DOHH2 (cell line): Measurements from ENCODE around the gene POLR3GL.

Experiments used
- H3F3A ChIP-seq: fragments of 200-600 bp; sonication (generic), shearing (Covaris generic); 2 replicates; pipeline ENCODE4 v1.6.0; 2016; ENCODE audit warnings: antibody characterized with exemption, mild to moderate bottlenecking; ENCODE audit not compliant: control insufficient read depth, insufficient read depth
- H3K27ac ChIP-seq: fragments of 200-600 bp; sonication (generic); 2 replicates; pipeline ENCODE4 v1.5.1; 2014; ENCODE audit warnings: low read depth, mild to moderate bottlenecking, low read length, moderate library complexity
- H3K27me3 ChIP-seq: fragments of 200-600 bp; sonication (generic); 2 replicates; pipeline ENCODE4 v1.6.1; 2014; ENCODE audit warnings: mild to moderate bottlenecking, low read length, mixed read lengths; ENCODE audit not compliant: control insufficient read depth
- H3K36me3 ChIP-seq: fragments of 200-600 bp; sonication (generic); 2 replicates; pipeline ENCODE4 v1.6.1; 2014; ENCODE audit warnings: mild to moderate bottlenecking, low read length, moderate library complexity, mixed read lengths; ENCODE audit not compliant: control insufficient read depth
- H3K4me1 ChIP-seq: fragments of 200-600 bp; sonication (generic); 2 replicates; pipeline ENCODE4 v1.6.1; 2014; ENCODE audit warnings: mild to moderate bottlenecking, low read length, mixed read lengths; ENCODE audit not compliant: control insufficient read depth
- H3K4me2 ChIP-seq: fragments of 200-600 bp; sonication (generic); 2 replicates; pipeline ENCODE4 v1.6.0; 2014; ENCODE audit warnings: mild to moderate bottlenecking, low read length, moderate library complexity
- H3K4me3 ChIP-seq: fragments of 200-600 bp; sonication (generic); 2 replicates; pipeline ENCODE4 v1.5.1; 2014; ENCODE audit warnings: mild to moderate bottlenecking, low read length, mixed read lengths
- H3K79me2 ChIP-seq: fragments of 200-600 bp; sonication (generic); 2 replicates; pipeline ENCODE4 v1.6.1; 2014; ENCODE audit warnings: mild to moderate bottlenecking, low read length, mixed read lengths; ENCODE audit not compliant: control insufficient read depth
- H3K9me2 ChIP-seq: fragments of 200-600 bp; sonication (generic); replicated peaks from 2 replicates; pipeline ENCODE4 v1.6.1; 2014; ENCODE audit warnings: mild to moderate bottlenecking, low read length, mixed read lengths; ENCODE audit not compliant: control insufficient read depth
- H3K9me3 ChIP-seq: fragments of 200-600 bp; sonication (generic); 2 replicates; pipeline ENCODE4 v1.6.1; 2014; ENCODE audit warnings: antibody characterized with exemption, low read length, mixed read lengths; ENCODE audit not compliant: control insufficient read depth, insufficient read depth
- H4K20me1 ChIP-seq: fragments of 200-600 bp; sonication (generic); 2 replicates; pipeline ENCODE4 v1.6.0; 2014; ENCODE audit warnings: low read depth, mild to moderate bottlenecking, antibody characterized with exemption, low read length, moderate library complexity; ENCODE audit not compliant: control insufficient read depth, insufficient read depth
- EZH2phosphoT487 ChIP-seq: fragments of 200-600 bp; sonication (generic); IDR thresholded peaks from 2 replicates; pipeline ENCODE4 v1.6.1; 2017; ENCODE audit warnings: borderline replicate concordance, mild to moderate bottlenecking, antibody characterized with exemption, low read length, moderate library complexity, mixed read lengths
- TF ChIP-seq, protein P1 (sequence below): fragments of 200-600 bp; sonication (generic); IDR thresholded peaks from one replicate; pipeline ENCODE4 v1.5.1; 2014; ENCODE audit warnings: antibody characterized with exemption, mild to moderate bottlenecking, low read depth, low read length; ENCODE audit not compliant: poor library complexity, severe bottlenecking

The POLR3GL gene

DNA sequence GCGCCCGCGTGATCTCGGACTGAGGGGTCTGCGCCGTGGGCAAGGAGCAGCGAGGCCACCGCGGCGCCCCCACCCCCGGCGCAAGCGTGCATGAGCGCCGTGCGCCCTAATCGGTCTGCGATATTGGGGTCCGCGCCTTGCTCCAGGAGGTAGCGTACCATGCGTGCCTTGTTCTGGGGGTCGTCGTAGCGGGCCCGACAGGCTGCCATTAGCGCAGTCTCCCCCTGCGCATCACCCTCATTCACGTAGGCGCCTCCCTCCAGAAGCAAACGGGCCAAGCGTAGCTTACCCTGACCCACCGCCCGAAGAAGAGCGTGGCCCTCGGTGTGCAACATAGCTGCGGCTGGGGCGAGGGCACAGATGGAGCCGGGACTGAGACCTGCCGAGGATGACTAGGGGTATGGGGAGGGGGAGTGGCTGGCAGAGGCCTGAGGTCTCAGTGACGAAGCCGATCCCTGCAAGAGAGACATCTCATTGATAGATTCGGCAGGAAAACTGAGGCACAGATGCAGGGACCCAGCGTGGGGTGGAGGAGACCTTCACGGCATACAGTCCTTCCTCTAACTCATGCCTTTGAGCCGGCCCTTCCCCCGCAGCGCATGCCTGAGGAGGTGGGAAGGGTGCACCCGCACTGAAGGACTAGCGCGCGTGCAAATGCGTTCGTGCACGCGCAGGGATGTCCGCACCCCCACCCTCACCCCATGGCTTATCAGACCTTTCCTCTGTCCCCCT, 2.9 kb upstream of the POLR3GL start:
- H3K27me3 ChIP-seq: no peaks in the 10 kb centered on the region

DNA sequence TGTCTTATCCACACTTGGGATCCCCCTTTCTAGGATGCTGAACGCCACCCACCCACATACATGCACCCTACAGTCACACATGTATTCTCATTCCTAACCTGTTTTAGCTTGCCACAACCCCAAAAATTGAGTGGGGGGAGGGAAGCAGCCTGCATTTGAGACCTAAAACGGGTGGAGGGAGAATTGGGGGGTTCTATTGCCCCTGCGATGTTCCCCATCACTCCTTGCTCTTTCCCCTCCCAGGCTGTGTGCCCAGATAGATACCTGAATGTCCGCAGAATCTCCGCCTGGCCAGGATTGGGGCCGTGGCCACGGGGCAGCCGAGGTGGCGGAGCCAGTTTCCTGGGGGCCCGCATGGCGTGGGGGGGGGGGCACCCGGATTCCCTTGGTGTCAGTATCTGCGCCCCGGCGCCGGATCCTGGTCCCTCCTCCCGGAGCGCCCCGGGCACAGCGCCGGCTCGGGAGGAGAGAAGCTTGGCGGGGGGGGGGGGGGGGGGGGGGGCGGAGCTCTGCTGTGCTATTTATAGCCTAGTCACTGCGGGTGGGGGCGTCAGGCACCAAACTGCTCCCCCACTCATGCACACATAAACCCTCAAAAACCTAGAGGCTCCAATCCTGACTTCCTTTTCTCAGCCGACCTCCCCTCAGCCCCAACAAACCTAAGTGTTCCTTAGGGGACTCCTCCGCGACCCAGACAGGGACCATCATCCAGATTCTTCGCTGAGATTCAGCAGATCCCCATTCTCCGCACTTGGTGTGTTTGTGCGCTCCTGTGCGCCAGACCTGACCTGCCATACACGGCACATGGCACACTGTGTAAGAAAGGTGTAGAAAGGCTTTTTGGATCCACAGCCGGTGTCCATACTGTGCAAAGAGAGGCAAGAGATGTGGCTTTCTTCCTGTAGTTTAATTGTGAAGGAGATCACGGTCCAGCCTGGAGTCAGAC, 2.1 kb upstream of the POLR3GL start:
- Histone ChIP-seq H3K27ac (peak overlapping the region; percentile 66), H3F3A (peaks cover 28% of the 10 kb centered on the region), H3K4me3 (peak overlapping the region; percentile 81), H3K9me3 (no peaks in the 10 kb centered on the region), H3K79me2 (peaks cover 25% of the 10 kb centered on the region), H3K36me3 (peaks cover 3% of the 10 kb centered on the region), H4K20me1 (no peaks in the 10 kb centered on the region), H3K9me2 (no peaks in the 10 kb centered on the region), H3K4me2 (peak overlapping the region; percentile 98), H3K27me3 (no peaks in the 10 kb centered on the region), H3K4me1 (peaks cover 66% of the 10 kb centered on the region)
- no peak for TF ChIP-seq EZH2phosphoT487
- TF ChIP-seq, protein P1, sequence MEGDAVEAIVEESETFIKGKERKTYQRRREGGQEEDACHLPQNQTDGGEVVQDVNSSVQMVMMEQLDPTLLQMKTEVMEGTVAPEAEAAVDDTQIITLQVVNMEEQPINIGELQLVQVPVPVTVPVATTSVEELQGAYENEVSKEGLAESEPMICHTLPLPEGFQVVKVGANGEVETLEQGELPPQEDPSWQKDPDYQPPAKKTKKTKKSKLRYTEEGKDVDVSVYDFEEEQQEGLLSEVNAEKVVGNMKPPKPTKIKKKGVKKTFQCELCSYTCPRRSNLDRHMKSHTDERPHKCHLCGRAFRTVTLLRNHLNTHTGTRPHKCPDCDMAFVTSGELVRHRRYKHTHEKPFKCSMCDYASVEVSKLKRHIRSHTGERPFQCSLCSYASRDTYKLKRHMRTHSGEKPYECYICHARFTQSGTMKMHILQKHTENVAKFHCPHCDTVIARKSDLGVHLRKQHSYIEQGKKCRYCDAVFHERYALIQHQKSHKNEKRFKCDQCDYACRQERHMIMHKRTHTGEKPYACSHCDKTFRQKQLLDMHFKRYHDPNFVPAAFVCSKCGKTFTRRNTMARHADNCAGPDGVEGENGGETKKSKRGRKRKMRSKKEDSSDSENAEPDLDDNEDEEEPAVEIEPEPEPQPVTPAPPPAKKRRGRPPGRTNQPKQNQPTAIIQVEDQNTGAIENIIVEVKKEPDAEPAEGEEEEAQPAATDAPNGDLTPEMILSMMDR: no peak

More for the DNA sequence above, 2.9 kb upstream of the POLR3GL start:
- H3K9me2 ChIP-seq: no peaks in the 10 kb centered on the region
- no peak overlapping the region for H3K27ac ChIP-seq
- peaks cover 31% of the 10 kb centered on the region for H3K79me2 ChIP-seq
- H3K36me3 ChIP-seq: peaks cover 4% of the 10 kb centered on the region; the same call in 1 of the 2 replicates
- TF ChIP-seq, protein P1: no peak
- no peak for TF ChIP-seq EZH2phosphoT487
- peaks cover 28% of the 10 kb centered on the region for H3F3A ChIP-seq
- H4K20me1 ChIP-seq: no peaks in the 10 kb centered on the region
- H3K9me3 ChIP-seq: no peaks in the 10 kb centered on the region
- peaks cover 72% of the 10 kb centered on the region for H3K4me1 ChIP-seq
- peak overlapping the region; percentile 81 for H3K4me3 ChIP-seq
- H3K4me2 ChIP-seq: peak overlapping the region; percentile 98

DNA sequence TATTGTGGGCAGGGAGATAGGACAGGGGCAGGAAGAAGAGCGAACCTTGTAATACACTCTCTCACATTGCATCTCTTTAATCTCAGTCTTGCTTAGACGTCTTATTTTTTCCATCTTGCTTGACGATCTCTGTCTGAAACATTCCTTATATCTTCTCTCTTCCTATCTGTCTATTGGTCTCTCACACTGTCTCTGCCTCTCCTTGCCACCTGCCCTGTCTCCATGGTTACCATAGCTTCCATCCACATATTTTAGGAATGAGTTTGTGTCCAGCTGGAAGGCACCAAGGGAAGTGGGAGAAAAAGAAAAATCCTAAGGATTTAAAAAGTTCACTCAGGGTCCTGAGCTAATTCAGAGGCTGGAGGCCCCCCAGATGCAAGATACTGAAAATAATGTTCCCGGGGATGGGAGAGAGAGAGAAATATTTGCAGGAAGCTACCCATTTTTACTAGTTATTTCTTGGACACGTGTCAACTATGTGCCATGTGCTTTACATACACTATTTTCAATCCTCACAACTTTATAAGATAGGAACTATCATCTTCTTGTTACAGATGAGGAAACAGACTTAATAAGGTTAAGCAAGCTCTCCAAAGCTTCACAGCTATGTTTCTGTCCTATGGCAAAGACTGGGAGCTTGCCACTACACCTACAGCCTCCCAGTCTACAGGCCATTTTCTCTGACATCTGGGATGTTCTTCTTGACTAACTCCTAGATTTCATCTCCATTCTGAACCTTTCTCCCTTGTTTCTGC, 1.0 kb upstream of the POLR3GL start:
- Histone ChIP-seq H3K9me3 (no peaks in the 10 kb centered on the region; the same call in 1 of the 2 replicates), H3K4me3 (peak overlapping the region; percentile 81), H3K4me2 (peak overlapping the region; percentile 98), H3K4me1 (peaks cover 61% of the 10 kb centered on the region), H3K36me3 (peaks cover 7% of the 10 kb centered on the region), H4K20me1 (no peaks in the 10 kb centered on the region), H3K27ac (peak overlapping the region; percentile 66), H3K9me2 (no peaks in the 10 kb centered on the region), H3K27me3 (no peaks in the 10 kb centered on the region), H3F3A (peaks cover 25% of the 10 kb centered on the region), H3K79me2 (peaks cover 27% of the 10 kb centered on the region)
- no peak for TF ChIP-seq EZH2phosphoT487
- TF ChIP-seq, protein P1: no peak
